ELR (cell line): ENCODE measurements around the gene ABCA2.
A peak's percentile ranks its signal among the peaks of the same experiment; 100 is the strongest.
"Not testable (repeated sequence)": the region's sequence is repeated elsewhere in the genome, so short reads cannot be mapped to it uniquely, and the experiment has no call there.

Source experiments
- DNase-seq: peaks from one replicate; pipeline ENCODE4 v3.0.0-alpha.2; 2015; ENCODE audit warnings: low read depth

Gene ABCA2

GRCh38 chr9:137015976-137016375 is 12.1 kb downstream of the ABCA2 start:
- no peak for DNase-seq

DNA sequence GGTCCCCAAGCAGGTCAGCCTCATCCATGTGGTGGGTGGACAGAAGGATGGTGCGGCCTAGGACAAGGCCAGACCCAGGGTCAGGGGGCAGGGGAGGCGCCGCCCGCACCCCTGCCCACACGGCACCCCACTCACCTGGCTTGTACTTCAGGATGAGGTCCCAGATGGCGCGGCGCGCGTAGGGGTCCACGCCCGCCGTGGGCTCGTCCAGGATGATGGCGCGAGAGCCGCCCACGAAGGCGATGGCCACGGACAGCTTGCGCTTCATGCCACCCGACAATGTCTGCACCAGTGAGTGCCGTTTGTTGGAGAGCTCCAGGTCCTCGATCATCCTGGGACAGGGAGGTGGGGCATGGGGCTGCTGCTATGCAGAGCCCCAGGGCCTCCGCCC is 12.5 kb downstream of the ABCA2 start:
- DNase-seq = no peak

DNA sequence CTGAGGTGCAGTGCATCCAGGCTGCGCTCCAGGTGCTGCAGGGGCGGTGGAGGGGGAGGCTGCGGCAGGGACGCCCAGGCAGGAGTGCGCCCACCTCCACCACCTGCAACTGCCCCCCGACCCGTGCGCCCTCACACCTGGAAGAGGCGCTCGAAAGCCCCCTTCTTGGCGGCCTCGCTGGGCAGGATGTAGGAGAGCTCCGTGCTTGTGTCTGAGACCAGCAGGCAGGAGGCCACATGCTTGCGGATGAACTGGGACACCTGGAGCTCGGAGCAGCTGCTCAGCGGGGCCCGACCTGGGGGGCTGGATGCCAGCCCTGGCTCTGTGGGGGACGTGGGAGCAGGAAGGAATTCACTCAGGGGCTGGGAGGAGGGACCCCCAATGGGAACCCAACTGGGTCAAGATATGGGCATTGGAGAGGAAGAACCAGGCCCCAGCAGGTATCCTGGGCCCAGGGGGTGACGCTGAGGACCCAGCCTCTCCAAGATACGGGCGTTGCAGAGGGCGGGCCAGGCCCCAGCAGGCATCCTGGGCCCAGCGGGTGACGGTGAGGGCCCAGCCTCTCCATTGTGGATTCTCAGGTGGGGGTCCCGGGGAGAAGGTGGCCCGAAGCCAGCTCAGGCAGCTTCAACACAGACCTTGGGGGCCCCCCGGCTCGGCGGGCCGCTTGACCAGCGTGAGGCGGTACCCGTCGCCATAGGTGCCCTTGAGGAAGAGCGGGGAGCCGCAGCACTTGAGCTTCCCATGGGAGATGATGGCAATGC is 13.1 kb downstream of the ABCA2 start:
- DNase-seq = no peak

- DNase-seq = no peak
Measured at GRCh38 chr9:137014166-137014565, 13.9 kb downstream of the ABCA2 start.

DNA sequence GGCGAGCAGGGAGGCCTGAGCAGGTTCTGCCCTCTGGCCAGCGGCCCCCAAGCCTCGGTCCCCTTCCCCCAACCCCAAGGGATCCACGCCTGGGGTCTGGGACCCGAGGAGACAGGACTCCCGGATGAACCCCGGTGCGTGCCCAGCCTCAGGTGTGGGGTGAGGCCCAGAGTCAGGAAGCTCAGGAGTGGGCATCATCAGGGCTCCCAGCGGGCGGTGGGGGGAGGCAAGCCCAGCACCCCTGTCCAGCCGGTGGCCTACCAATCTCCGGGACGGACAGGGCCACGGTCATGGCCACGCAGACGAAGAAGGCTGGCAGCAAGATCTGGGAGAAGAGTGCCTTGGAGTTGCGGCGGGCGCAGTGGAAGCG is 14.5 kb downstream of the ABCA2 start:
- no peak for DNase-seq

- DNase-seq = no peak
Measured at GRCh38 chr9:137012694-137013570, 15.1 kb downstream of the ABCA2 start.

GRCh38 chr9:137011907-137012675 is 15.9 kb downstream of the ABCA2 start:
- no peak for DNase-seq

DNA sequence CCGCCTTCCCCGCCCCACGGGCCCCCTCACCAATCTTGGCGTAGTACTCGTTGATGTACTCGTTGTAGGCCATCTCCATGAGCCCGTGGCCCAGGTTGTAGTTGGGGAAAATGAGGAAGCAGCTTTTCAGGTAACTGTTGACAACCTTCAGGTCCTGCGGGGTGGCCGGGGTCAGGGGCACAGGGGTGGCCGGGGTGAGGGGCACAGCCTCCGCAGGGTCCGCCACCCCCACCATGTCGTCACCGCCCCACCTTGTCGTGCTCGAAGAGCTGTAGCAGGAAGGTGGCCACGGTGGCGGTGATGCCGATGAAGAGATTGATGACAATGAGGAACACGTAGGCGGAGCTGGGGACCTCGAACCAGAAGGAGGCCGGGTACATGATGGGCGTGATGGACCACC is 16.9 kb downstream of the ABCA2 start:
- DNase-seq = no peak

DNA sequence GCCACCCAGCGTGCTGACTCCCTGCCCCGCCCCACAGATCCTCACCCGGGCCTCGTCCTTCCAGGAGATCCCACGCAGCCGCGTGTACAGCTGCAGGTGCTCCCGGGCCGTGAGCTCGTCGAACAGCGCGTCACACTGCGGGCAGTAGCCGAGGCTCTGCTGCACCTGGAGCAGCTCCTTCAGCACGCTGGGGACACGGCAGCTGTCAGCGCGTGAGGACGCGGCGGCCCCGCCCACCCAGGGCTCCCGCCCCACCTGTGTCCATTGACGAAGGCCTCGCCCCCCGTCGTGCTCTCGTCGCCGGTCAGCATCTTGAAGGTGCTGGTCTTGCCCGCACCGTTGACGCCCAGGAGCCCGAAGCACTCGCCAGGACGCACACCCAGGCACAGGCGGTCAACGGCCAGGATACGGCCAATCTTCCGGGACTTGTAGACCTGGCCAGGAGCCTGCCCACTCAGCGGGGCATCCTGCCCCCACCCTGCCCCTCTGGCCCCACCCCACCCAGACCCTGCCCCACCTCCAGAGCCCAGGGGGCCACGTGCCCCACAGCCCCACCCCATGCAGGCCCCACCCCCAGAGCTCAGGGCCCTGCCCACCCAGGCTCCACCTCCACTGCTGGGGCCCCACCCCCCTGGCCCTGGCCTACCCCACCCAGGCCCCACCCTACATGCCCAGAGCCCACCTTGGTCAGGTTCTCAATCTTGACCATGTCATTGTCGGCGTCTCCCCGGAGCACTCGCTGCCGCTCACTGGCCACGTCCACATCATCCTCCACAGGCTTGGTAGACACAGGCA is 17.9 kb downstream of the ABCA2 start:
- no peak for DNase-seq

- DNase-seq = no peak
Measured at GRCh38 chr9:137009217-137009616, 18.8 kb downstream of the ABCA2 start.

GRCh38 chr9:137008312-137008711 is 19.7 kb downstream of the ABCA2 start:
- DNase-seq = no peak

DNA sequence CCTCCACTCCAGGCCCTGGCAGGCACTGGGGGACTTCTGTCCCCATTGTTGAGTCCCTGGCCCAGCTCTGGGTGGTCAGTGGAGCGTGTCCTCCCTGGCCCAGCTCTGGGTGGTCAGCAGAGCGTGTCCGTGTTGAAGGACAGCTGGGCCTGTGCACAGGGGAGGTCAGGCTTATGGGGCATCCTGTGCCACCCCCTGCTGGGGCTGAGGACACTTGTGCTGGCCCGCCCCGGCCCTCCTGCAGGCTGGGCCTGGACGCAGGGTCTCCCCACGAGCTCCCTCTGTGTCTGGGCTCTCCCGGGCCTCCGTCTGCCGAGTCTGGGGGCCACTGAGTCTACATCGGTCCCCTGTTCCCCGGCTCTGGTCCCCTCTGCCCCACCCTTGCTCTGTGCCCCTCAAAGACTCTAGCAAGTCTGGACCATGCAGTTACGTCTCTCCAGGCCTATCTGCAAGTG is 20.2 kb downstream of the ABCA2 start:
- no peak for DNase-seq

DNA sequence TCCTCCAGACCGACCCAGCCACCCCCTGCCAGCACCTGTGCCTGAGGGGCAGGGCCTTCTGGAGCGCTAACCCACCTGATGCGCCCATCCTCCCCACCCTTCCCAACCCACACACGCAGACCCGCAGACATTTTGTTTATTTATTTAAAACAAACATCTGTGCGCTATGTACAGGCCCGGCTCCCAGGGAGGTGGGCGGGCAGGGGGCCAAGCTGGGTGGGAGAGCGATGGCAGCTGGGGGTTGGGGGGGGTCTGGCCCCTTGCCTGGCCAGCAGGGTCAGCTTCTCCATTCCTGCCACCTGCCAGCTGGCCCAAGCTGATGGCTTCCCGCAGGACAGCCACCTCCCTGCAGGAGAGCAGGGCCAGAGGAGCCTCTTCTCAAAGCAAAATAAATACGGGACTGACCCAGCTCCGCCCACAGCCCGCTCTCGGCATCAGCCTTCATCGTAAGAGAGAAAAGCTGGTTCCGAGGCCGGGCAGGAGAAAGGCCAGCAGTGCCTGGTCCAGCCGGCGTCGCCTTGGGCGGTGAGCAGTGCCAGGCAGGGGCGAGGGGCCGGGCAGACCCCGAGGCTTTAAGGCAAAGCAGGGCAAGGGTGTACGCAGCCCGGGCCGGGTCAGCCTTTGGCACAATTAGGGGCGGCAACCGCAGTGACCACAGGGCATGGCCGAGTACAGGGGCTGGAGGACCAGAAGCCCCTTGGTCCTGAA is 20.8 kb downstream of the ABCA2 start:
- DNase-seq = no peak

DNA sequence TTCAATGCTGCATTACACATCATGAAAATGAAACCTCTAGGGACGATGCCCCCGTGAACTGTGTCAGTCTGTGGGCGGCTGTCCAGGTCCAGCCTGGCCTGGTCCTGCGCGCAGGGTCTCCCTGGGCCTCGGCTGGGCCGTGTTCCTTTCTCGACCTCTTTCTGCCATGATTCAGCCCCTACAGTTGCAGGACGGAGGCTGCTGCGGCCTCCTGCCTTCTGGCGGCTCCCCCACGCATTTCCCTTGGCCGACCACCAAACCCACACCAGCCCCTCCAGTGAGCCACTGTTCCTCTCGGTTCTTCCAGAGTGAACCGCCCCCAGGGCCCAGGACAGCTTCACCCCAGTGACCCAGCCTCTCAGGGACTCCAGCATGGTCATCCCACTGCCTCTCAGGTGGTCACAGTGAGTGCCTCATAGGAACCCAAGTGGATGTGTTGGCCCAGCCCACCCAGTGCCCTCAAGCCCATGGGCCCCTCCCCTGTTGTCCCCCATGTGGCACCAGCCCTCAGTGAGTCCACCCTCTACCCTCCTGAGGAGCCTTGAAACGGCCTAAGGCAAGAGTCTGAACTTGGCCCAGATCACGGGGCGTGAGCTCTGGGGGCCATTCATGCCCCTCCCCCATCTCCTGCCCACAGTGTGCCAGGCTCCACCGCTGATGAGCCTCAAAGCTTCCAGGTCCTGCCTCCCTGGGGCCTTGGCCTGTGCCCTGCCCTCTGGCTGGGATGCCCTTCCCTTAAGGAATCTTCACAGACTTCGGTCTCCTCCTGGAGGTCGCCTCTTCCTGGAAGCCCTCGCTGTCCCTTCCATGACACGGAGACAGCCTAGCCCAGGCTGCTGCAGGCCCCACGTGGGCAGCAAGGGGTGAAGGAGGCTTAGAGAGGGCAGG is 21.7 kb downstream of the ABCA2 start:
- no peak for DNase-seq

- DNase-seq = not testable (repeated sequence)
Measured at GRCh38 chr9:137004285-137004684, 23.8 kb downstream of the ABCA2 start.

DNA sequence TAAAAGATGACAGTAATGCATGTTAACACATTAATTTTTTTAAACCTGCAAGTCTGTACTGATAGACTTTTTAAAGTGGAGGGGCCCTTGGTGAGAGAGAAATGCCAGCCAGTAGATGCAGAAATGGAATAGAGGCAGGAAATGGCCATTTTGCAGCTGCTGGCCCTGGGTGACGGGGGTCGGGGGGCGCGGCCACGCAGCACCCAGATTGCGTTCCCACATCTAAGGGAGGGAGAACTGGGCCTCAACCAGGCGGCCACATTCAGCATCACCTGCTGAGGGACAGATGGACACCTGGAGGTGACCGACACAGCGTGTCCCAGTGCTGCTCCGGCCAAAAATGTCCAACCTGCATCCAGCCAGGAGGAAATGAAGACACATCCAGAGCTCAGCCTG is 25.4 kb downstream of the ABCA2 start:
- DNase-seq = no peak

- DNase-seq = no peak
Measured at GRCh38 chr9:137001857-137002645, 26.0 kb downstream of the ABCA2 start.

- peak; percentile 38 for DNase-seq
Measured at GRCh38 chr9:137000177-137000930, 27.7 kb downstream of the ABCA2 start.
